Suprapubic skin (tissue), 4 donors: ENCODE measurements around the gene RASA3.

ENCODE experiments used
- EP300 ChIP-seq: sonication (generic); formaldehyde crosslinking; IDR thresholded peaks from one replicate; pipeline ENCODE4 v1.6.1; 2017; ENCODE audit warnings: antibody characterized with exemption
- POLR2A ChIP-seq, 2 donors: fragments of 450-650 bp; IDR thresholded peaks; one replicate each; pipeline ENCODE4 v1.6.1; 2017; ENCODE audit warnings: antibody characterized with exemption in 2 of 2, mild to moderate bottlenecking in 2 of 2, moderate library complexity in 2 of 2
- POLR2AphosphoS5 ChIP-seq, 3 donors: sonication (generic); formaldehyde crosslinking; IDR thresholded peaks; one replicate each; pipeline ENCODE4 v1.6.1; 2017; ENCODE audit warnings: antibody characterized with exemption in 3 of 3
- TF ChIP-seq, protein P1 (sequence below), 2 donors: fragments of 200-600 bp in 1 of 2; fragments of 450-650 bp in 1 of 2; sonication (generic) in 1 of 2; IDR thresholded peaks; one replicate each; pipeline ENCODE4 v1.5.1; 2016 to 2019; ENCODE audit warnings: antibody characterized with exemption in 2 of 2, mild to moderate bottlenecking in 1 of 2, moderate library complexity in 1 of 2

DNA sequence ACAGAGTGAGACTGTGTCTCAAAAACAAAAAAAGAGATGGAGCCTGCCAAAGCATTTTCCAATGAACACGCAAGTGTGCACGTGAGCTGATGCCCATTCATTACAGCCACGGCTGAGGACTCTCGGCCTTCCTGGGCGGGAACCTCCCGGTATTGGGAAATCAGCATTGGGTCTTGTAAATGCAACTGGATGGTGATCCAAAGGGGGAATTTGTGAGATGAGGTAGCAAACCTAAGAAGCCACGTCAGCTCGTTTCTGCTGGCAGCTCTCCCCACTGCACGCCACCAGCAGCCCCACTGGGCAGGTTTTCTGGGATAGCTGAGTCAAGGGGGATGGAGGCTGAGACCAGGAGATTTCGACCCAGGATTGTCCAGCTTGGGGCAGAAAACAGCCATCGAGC is 170.0 kb downstream of the RASA3 start:
- TF ChIP-seq, protein P1, sequence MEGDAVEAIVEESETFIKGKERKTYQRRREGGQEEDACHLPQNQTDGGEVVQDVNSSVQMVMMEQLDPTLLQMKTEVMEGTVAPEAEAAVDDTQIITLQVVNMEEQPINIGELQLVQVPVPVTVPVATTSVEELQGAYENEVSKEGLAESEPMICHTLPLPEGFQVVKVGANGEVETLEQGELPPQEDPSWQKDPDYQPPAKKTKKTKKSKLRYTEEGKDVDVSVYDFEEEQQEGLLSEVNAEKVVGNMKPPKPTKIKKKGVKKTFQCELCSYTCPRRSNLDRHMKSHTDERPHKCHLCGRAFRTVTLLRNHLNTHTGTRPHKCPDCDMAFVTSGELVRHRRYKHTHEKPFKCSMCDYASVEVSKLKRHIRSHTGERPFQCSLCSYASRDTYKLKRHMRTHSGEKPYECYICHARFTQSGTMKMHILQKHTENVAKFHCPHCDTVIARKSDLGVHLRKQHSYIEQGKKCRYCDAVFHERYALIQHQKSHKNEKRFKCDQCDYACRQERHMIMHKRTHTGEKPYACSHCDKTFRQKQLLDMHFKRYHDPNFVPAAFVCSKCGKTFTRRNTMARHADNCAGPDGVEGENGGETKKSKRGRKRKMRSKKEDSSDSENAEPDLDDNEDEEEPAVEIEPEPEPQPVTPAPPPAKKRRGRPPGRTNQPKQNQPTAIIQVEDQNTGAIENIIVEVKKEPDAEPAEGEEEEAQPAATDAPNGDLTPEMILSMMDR (IDR thresholded peaks at IDR 0.05): no peak
- TF ChIP-seq POLR2A (IDR thresholded peaks at IDR 0.05): no peak
- no peak for TF ChIP-seq EP300
- TF ChIP-seq POLR2AphosphoS5 (IDR thresholded peaks at IDR 0.05): no peak
